DOHH2 (cell line): ENCODE results near the gene TMEM267.

Experiments
- H3F3A ChIP-seq: fragments of 200-600 bp; sonication (generic), shearing (Covaris generic); 2 replicates; pipeline ENCODE4 v1.6.0; 2016; ENCODE audit warnings: antibody characterized with exemption, mild to moderate bottlenecking; ENCODE audit not compliant: control insufficient read depth, insufficient read depth
- H3K27ac ChIP-seq: fragments of 200-600 bp; sonication (generic); 2 replicates; pipeline ENCODE4 v1.5.1; 2014; ENCODE audit warnings: low read depth, mild to moderate bottlenecking, low read length, moderate library complexity
- H3K27me3 ChIP-seq: fragments of 200-600 bp; sonication (generic); 2 replicates; pipeline ENCODE4 v1.6.1; 2014; ENCODE audit warnings: mild to moderate bottlenecking, low read length, mixed read lengths; ENCODE audit not compliant: control insufficient read depth
- H3K36me3 ChIP-seq: fragments of 200-600 bp; sonication (generic); 2 replicates; pipeline ENCODE4 v1.6.1; 2014; ENCODE audit warnings: mild to moderate bottlenecking, low read length, moderate library complexity, mixed read lengths; ENCODE audit not compliant: control insufficient read depth
- H3K4me1 ChIP-seq: fragments of 200-600 bp; sonication (generic); 2 replicates; pipeline ENCODE4 v1.6.1; 2014; ENCODE audit warnings: mild to moderate bottlenecking, low read length, mixed read lengths; ENCODE audit not compliant: control insufficient read depth
- H3K4me2 ChIP-seq: fragments of 200-600 bp; sonication (generic); 2 replicates; pipeline ENCODE4 v1.6.0; 2014; ENCODE audit warnings: mild to moderate bottlenecking, low read length, moderate library complexity
- H3K4me3 ChIP-seq: fragments of 200-600 bp; sonication (generic); 2 replicates; pipeline ENCODE4 v1.5.1; 2014; ENCODE audit warnings: mild to moderate bottlenecking, low read length, mixed read lengths
- H3K79me2 ChIP-seq: fragments of 200-600 bp; sonication (generic); 2 replicates; pipeline ENCODE4 v1.6.1; 2014; ENCODE audit warnings: mild to moderate bottlenecking, low read length, mixed read lengths; ENCODE audit not compliant: control insufficient read depth
- H3K9me2 ChIP-seq: fragments of 200-600 bp; sonication (generic); replicated peaks from 2 replicates; pipeline ENCODE4 v1.6.1; 2014; ENCODE audit warnings: mild to moderate bottlenecking, low read length, mixed read lengths; ENCODE audit not compliant: control insufficient read depth
- H3K9me3 ChIP-seq: fragments of 200-600 bp; sonication (generic); 2 replicates; pipeline ENCODE4 v1.6.1; 2014; ENCODE audit warnings: antibody characterized with exemption, low read length, mixed read lengths; ENCODE audit not compliant: control insufficient read depth, insufficient read depth
- H4K20me1 ChIP-seq: fragments of 200-600 bp; sonication (generic); 2 replicates; pipeline ENCODE4 v1.6.0; 2014; ENCODE audit warnings: low read depth, mild to moderate bottlenecking, antibody characterized with exemption, low read length, moderate library complexity; ENCODE audit not compliant: control insufficient read depth, insufficient read depth
- CTCF ChIP-seq: fragments of 200-600 bp; sonication (generic); IDR thresholded peaks from one replicate; pipeline ENCODE4 v1.5.1; 2014; ENCODE audit warnings: antibody characterized with exemption, mild to moderate bottlenecking, low read depth, low read length; ENCODE audit not compliant: poor library complexity, severe bottlenecking
- EZH2phosphoT487 ChIP-seq: fragments of 200-600 bp; sonication (generic); IDR thresholded peaks from 2 replicates; pipeline ENCODE4 v1.6.1; 2017; ENCODE audit warnings: borderline replicate concordance, mild to moderate bottlenecking, antibody characterized with exemption, low read length, moderate library complexity, mixed read lengths

TMEM267 gene

GRCh38 chr5:43421450-43422133 lies 62.1 kb downstream of the TMEM267 start:
- H3F3A ChIP-seq: no peaks in the 10 kb centered on the region
- no peak overlapping the region for H3K4me3 ChIP-seq
- H3K4me2 ChIP-seq: no peak overlapping the region
- TF ChIP-seq EZH2phosphoT487 (no peak), CTCF (no peak)
- H3K27me3 ChIP-seq: no peaks in the 10 kb centered on the region
- H3K27ac ChIP-seq: no peak overlapping the region
- no peaks in the 10 kb centered on the region for H4K20me1 ChIP-seq
- no peaks in the 10 kb centered on the region for H3K4me1 ChIP-seq
- H3K79me2 ChIP-seq: no peaks in the 10 kb centered on the region
- H3K9me2 ChIP-seq: no peaks in the 10 kb centered on the region
- no peaks in the 10 kb centered on the region for H3K9me3 ChIP-seq
- H3K36me3 ChIP-seq: no peaks in the 10 kb centered on the region

DNA sequence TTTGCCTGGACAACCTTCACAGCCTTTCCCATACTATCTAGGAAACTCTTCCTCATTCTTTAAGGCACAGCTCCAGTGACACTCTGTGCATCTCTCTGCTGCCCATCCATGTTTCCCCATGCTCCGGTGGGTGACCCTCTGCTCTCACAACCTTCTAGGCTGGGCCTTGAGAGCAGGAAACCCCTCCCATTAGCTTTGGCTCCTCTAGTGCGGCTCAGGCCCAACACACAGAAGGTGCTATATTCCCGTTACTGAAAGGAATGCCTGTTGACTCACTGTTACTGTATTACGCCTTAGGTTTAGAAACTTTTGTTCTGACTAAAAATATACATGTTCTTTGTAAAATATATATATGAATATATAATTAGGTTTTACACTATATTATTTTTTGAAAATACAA lies 63.4 kb downstream of the TMEM267 start:
- H3K9me3 ChIP-seq: no peaks in the 10 kb centered on the region
- no peaks in the 10 kb centered on the region for H3F3A ChIP-seq
- H4K20me1 ChIP-seq: no peaks in the 10 kb centered on the region
- no peaks in the 10 kb centered on the region for H3K79me2 ChIP-seq
- H3K36me3 ChIP-seq: no peaks in the 10 kb centered on the region
- H3K4me3 ChIP-seq: no peak overlapping the region
- H3K27ac ChIP-seq: no peak overlapping the region
- H3K9me2 ChIP-seq: no peaks in the 10 kb centered on the region
- no peak overlapping the region for H3K4me2 ChIP-seq
- H3K27me3 ChIP-seq: no peaks in the 10 kb centered on the region
- TF ChIP-seq CTCF (no peak), EZH2phosphoT487 (no peak)
- H3K4me1 ChIP-seq: no peaks in the 10 kb centered on the region

- H3F3A ChIP-seq: no peaks in the 10 kb centered on the region
- no peaks in the 10 kb centered on the region for H3K27me3 ChIP-seq
- H3K4me1 ChIP-seq: no peaks in the 10 kb centered on the region
- no peaks in the 10 kb centered on the region for H3K36me3 ChIP-seq
- no peak overlapping the region for H3K27ac ChIP-seq
- no peaks in the 10 kb centered on the region for H3K9me2 ChIP-seq
- H3K79me2 ChIP-seq: no peaks in the 10 kb centered on the region
- no peaks in the 10 kb centered on the region for H4K20me1 ChIP-seq
- no peaks in the 10 kb centered on the region for H3K9me3 ChIP-seq
- no peak overlapping the region for H3K4me2 ChIP-seq
- no peak overlapping the region for H3K4me3 ChIP-seq
- TF ChIP-seq CTCF: no peak
- no peak for TF ChIP-seq EZH2phosphoT487
Measured at GRCh38 chr5:43418561-43418960, 65.1 kb downstream of the TMEM267 start.
